Eye (tissue), 1 donor: Measurements from ENCODE around the gene PNPT1.
"Not testable (repeated sequence)": the region's sequence is repeated elsewhere in the genome, so short reads cannot be mapped to it uniquely, and the experiment has no call there.

Experiments used
- DNase-seq: peaks from one replicate; pipeline ENCODE4 v3.0.0-alpha.2; 2015

Gene PNPT1

DNA sequence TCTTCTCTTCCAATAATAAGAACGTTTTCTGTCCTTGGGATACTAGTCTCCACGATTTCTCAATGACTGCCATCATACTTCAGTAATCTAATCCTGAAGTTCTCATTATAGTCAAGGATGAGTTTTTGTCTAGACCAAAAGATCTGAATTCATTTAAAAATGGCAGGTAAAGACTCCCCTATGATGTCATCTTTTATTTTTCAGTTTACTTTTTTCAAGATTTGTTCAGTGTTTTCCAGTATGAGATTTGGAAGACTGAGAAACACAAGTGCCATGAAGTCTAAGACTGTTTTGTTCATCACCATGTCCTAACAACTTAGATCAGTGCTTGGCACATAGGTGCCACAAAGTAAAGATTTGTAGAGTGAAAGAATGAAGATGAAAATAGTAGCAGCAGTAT, 40.4 kb downstream of the PNPT1 start:
- no peak for DNase-seq

DNA sequence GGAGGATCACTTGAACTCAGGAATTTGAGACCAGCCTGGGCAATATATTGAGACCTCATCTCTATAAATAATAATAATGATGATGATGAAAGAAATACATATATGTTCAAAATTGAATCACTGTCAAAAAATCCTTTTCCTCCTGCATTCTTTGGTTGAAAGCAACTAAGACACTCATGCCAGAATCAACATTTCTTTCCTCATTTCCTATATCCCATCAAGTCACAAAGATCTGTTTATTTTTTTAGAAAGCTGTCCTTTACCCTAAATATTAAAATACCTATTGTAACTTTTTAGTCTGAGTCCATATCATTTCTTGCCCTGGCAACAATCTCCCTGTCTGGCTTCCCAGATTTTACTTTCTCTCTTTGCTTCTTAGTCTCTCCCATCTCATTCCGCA, 44.4 kb downstream of the PNPT1 start:
- DNase-seq, result no peak

DNA sequence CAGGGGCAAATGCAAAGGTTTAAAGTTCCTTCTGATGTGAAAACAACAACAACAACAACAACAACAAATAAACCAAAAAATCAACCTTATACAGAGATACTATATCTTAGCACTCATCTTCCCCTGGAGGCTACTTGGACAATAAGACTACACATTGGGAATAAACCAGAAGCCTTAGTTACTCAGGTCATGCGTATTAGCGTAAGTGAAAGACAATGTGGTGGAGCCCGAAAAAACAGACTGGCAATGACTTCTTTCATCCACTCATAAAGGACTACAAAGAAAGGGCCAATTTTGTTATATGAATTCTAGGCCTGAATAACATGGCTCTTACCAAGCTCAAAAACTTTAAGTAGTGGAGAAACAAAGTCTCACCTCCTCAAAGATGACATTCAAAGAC, 56.8 kb downstream of the PNPT1 start:
- no peak for DNase-seq

GRCh38 chr2:55628931-55629330, 64.7 kb downstream of the PNPT1 start:
- DNase-seq, result no peak

- DNase-seq, result no peak
Observed at GRCh38 chr2:55627915-55628314, 65.7 kb downstream of the PNPT1 start.

- DNase-seq, result no peak
Observed at GRCh38 chr2:55621802-55622201, 71.8 kb downstream of the PNPT1 start.

DNA sequence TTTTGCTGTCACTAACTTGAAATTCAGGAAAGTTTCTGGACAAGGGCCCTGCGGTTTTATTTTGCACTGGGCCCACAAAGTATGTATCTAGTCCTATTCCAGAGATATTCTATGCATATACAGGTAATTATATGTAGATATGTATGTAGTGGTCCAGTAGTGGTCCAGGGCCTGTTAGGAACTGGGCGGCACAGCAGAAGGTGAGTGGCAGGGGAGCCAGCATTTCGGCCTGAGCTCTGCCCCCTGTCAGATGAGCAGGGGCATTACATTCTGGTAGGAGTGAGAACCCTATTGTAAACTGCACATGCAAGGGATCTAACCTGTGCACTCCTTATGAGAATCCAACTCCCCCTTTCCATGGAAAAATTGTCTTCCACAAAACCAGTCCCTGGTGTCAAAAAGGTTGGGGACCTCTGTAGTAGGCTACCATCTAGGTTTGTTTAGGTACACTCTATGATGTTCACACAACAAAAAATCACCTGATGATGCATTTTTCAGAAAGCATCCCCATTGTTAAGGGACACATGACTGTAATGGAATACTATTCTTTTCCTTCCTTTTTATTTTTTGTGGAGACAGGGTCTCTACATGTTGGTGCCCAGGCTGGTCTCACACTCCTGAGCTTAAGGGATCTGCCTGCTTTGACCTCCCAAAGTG, 73.4 kb downstream of the PNPT1 start:
- DNase-seq, result no peak

DNA sequence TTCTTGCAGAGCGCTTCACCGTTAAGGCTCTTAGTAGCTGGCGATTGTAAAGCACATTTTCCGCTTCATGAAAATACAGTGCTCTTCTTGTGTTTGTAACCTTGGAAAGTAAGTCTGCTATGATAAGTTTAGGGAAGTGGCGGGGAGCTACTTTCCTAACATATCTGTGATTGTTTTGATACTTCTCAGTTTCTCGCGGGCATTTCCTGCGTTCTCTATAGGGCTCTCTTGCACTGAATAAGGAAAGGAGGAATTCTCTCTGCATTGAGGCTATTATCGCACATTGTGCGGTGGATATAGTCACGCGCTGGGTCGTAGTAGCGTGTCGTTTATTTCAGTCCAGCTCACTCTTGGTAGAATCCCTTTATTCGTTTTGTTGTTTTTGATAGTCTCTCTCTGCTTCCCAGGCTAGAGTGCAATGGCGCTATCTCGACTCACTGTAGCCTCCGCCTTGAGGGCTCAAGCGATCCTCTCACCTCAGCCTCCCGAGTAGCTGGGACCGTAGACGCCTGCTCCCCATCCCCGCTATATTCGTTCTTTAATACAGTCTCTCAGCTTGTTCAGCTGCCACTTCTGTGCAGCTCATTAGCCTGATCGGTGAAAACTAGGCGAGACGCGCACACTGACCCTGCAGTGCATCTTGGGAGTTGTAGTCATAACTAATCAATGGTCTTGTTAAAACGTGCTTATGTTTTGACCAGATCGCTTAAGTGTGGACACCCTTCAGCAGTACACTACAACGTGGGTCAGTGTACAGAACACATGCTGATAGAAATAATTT, 75.2 kb downstream of the PNPT1 start:
- DNase-seq, result peak; percentile 92

DNA sequence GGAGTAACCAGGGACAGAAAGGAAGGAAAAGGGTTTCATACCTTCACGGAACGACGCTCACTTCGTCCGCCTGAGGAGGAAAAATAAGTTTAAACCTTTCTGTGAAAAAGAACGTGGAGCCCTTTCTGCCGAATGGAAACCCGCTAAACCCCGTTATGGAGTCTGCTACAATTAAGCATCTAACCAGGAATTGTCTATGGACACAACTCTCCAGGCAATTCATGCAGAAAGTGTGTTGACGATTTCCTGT, 75.7 kb downstream of the PNPT1 start:
- DNase-seq, result no peak

DNA sequence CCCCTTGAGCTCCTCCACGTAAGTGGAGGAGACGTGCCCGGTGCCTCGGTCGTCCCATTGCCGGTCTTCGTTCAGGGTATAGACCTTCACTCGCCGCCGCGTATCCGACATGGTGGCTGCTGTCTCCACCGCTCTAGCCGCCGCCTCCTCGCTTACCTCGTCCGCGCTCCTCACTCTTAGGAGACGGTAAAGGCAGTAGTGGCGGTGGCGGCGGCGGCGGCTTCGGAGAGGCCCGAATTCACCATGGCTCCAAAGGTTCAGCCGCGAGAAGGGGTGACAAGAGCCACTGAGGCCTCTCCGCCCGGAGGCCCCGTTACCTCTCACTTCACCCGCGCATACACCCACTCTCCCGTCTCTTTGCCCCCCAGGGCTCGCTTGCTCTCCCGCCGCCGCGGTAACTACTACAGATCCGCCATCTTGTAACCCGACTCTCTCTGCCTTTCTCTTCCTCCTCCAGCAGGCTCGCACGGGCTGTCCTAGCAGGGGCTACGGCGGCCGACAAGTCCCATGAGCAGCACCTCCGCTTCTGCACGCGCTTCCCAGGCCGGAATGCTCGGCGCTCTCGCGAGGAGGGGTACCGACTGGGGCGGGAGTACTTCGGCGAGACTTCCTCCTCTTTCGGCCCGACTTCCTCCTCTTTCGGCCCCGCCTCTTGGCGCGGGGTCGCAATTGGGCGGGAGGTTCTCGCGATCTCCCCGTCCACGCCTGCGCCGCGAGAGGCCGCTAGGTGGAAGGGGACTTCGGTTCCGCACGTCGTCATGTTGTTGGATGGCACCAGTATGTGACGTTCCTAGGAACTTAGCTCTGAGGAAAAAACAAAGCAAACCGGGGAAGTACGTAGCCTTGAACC, 76.2 kb downstream of the PNPT1 start, which contains the start of gene PPP4R3B:
Gene PPP4R3B (minus strand): TSS at position 448 of the 850 bp plus-strand sequence. CDS start 337 bp downstream, at position 111.
- DNase-seq, result peak; percentile 99

- DNase-seq, result peak; percentile 73
Observed at GRCh38 chr2:55616551-55617174, 77.0 kb downstream of the PNPT1 start.

DNA sequence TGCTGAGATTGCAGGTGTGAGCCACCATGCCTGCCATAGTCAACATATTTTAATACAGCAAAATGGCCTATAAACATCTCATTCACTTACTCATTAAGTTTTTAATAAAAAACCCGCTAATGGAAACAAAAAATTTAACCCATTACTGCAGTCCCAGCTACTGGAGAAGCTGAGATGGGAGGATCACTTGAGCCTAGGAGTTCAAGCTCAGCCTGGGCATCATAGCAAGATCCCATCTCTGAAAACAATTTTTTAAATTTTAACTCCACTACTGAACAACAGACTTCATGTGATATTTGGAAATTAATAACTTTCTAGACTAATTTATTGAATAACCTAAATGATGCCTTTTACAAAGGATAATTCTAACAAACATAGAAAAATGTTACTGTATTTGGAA, 81.6 kb downstream of the PNPT1 start:
- DNase-seq, result no peak

- no peak for DNase-seq
Observed at GRCh38 chr2:55610954-55611743, 82.5 kb downstream of the PNPT1 start.

DNA sequence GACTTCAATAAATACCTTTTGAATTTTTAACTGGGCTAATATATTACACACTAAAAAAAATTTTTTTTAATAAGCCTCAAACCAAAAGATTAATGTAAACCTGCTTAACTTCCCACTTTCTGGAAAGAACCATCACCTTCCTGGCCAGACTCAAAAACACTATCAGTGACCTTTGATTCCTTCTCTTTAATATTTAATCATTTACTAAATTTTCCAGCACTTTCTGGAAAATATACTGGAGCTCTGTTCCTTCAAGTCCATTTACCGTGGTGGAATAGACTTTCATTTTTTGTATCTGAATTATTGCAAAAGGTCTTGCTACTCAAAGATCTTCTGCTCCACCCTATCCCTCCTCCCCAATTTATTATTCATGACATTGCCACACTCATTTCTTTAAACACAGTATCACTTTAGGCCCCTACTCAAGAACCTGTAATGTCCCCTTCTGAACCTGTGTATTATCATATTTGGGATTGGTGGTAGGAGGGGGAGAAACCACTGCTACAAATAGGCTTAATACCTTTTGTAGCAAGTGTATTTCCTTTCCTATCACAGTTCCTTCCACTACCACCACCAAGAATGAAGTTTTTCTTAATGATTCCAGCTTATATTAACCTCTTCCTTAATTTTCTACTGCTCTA, 83.6 kb downstream of the PNPT1 start:
- no peak for DNase-seq

DNA sequence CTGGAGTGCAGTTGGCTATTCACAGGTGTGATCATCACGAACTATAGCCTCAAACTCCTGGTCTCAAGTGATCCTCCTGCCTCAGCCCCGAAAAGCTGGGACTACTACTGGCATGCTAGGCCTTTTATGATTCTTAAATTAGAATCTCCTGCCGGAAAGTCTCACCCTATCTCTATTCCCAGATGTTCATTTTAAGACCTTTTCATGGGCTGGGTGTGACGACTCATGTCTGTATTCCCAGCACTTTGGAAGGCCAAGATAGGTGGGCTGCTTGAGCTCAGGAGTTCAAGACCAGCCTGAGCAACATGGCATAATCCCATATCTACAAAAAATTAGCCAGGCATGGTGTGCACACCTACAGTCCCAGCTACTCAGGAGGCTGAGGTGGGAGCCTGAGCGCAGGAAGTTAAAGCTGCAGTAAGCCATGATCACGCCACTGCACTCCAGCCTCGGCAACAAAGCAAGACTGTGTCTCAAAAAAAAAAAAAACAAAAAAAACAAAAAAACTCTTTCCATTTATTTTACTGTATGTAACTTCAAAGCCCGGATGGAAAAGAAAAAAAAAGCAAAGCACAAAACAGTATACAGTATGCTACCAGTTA, 84.3 kb downstream of the PNPT1 start:
- no peak for DNase-seq

- no peak for DNase-seq
Observed at GRCh38 chr2:55607717-55608116, 85.9 kb downstream of the PNPT1 start.

- DNase-seq, result no peak
Observed at GRCh38 chr2:55604027-55604565, 89.5 kb downstream of the PNPT1 start.

DNA sequence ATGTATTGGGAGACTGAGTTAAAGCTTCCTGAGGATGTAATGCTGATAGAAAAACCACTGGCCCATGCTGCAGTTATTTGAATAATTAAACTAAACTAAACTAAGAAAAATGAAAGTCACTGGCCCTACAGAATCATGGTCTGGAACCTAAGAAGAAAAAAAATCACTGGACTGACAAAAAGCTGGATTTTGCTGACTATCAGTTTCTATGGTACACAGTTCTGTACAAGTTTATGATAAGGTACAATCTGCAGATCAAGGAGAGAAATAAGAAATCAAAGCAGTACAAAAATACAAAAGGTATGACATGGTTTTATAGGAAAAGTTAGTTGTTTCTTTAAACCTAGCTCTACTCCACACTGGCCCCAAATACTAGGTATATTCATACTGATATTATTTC, 91.8 kb downstream of the PNPT1 start:
- DNase-seq, result no peak

DNA sequence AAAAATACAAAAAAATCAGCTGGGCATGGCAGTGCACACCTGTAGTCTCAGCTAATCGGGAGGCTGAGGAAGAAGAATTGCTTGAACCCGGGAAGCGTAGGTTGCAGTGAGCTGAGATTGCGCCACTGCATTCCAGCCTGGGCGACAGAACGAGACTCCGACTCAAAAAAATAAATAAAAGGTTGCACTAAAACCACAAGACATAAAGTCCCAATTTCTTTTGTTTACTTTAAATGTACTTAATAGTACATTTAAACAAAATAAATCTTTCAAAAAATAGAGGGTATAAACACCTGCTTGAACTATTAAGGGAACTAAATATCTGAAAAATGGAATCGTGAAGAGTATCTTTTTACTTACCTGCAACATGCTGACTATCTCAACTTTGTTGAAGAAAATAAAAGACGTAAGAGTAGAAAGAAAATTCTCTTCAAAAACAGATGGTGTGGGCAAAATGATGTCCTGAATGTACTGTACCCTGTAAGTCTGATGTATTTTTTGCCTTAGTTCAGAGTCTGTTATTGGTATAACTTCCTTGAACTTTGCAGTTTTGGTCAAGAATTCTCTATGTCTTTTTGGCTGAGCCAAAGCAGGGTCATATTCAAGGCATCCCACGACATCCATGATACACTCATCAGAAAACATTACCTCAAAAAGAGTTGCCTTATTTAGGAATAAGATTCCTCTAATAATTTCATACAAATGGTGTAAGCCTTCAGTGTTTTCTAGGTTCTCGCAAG, 95.4 kb downstream of the PNPT1 start:
- no peak for DNase-seq

- not testable (repeated sequence) for DNase-seq
Observed at GRCh38 chr2:55596795-55597194, 96.8 kb downstream of the PNPT1 start.

DNA sequence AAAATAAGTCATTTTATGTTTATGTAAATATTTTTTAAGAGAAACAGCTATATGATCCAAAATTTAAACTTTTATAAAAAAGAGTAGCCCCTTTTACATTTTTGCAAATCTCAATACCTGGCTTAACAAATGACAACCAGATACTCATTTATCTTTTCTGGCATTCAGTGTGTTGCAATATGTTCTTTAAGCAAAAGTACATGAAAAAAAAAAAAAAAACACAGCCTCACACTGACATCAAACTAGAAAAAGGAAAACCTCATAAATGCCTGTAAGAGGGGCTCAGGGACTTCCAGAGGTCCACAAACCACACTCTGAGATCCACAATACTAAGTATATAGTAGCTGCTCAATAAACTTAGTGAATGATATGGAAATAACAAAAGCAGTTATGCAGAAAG, 98.1 kb downstream of the PNPT1 start:
- DNase-seq, result no peak
